CD4-positive, alpha-beta T cell treated with Interleukin-6 for 4 hours (primary cell): ENCODE results near the gene DYNC1LI1.

Experiments
- DNase-seq: peaks from one replicate; pipeline ENCODE4 v3.0.0-alpha.2; 2020; ENCODE audit warnings: mixed read lengths

The DYNC1LI1 gene

DNA sequence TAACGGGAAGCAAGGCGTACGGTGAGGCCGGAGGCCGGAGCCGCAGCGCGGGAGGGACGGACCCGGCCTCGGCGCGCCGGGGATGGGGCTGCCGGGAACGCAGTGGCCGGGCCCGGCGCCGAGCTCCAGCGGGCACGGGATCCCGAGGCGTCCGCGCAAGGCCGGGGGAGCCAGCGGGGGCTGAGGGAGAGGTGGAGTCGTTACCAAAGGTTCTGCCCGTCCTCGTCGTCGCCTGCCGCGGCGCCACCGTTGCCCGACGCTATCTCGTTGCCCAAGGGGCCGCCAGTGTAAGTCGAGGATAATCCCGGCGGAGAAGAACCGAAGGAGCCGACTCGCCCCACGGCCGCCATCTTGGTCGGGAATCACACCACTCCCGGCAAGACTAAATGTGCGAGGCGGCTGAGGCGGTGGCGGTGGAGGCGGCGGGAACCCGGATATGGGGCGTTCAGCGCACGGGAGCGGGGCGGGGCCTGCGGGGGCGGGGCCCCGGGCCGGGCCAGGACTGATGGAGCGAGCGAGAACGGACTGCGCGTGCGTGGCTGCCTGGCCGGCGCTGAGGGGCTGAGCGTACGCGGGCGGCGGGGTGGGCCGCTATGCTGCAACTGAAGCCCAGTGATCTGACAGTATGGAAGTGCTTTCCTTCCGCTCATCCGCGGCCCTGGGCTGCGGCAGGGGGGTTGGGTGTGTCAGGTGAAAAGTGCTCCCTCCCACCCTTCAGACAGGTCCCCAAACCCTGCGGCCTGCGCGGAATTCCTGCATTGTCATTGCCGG lies at the start of gene DYNC1LI1:
TSS of gene DYNC1LI1 (minus strand) at position 438 of the 771 bp plus-strand sequence. CDS start at position 350, 88 bp downstream.
- DNase-seq, result peak; percentile 97

DNA sequence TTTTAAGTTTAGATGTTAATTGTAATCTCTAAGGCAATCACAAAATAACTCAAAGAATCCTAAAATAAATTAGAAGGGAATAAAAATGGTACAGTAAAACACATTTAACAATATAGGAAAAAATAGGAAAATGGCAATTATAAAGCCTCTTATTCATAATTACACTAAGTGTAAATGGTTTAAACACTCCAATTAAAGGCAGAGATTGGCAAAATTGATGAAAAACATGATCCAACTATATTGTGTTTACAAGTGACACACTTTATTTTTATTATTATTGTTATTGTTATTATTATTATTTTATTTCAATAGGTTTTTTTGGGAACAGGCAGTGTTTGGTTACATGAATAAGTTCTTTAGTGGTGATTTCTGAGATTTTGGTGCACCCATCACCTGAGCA lies 48.7 kb upstream of the DYNC1LI1 start:
- DNase-seq, result no peak

DNA sequence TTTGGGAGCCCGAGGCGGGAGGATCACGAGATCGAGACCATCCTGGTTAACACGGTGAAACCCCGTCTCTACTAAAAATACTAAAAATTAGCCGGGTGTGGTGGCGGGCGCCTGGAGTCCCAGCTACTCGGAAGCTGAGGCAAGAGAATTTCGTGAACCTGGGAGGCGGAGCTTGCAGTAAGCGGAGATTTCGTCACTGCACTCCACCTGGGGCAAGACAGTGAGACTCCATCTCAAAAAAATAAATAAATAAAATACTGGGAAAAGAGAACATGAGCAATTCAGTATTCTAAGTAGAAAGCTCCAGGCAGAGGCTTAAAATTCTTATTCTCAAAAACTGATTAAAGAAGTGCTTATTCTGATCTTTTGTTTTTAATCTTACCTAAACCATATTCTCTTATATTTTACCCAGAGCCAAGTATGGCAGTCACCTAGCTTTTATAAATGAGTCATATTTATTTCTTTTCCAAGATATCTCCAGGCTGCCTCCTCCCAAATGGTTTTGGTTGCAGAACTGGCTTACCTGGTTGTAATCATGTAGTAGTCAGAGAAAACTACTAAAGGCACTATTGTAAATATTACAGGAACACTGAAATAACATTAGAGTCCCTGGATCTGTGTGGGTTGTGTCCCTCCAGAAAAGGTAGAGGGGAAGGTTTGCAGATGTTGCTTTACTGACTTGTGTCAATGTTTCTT lies 45.8 kb upstream of the DYNC1LI1 start:
- DNase-seq, result no peak

DNA sequence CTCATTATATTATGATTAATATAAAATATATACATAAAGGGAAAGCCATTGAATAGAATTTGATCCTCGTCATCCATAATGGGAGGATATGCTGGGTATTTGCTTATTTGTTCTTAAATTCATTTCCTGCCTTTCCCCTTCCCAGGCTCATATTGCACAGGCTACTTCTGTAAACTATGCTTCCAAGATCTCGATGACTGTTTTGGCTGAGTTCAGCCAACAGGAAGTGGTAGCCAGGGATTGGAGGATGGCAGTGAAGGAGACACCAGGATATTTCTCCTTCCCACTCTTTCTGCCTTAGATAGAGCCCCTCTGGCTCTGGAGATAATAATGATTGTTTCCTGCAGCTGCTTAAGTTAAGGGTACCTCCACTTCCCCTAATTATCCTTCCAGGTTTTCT lies 44.3 kb upstream of the DYNC1LI1 start:
- DNase-seq, result no peak

DNA sequence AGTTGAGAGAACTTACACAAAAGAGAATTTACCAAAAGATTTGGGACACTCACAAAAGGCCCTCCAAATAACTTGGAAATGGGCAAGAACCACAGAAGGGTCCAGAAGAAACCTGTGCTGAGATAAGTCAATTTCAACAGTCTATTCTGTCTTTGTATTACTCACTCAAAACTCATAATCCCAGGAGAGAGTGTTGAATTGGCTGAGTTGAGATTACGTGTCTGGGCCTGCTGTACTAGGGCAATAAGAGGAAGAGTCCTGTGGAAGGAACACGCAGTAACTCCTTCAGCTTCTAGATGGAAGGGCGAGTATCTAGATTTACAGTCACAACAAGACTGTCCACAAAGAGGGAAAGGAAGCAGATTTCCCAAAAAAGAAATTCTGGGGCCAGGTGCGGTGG lies 42.5 kb upstream of the DYNC1LI1 start:
- DNase-seq, result no peak

DNA sequence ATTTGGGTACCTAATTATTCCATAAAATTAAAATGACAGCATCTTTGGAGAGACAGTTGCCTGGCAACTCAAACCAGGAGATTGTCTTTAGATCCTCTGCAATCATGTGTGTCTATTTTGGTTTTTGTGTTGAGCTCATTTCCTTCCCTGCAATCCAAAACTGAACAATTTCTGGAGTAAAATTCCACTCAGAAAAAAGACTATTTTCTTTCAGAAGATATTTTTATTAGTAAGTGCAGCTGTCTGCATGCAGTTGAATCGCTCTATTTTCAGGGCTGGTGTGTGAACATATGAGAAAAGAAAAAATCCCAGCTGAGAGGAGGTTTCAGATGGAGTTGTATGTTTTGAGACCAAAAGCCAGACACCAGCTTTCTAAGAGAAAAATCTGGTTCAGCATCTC lies 41.9 kb upstream of the DYNC1LI1 start:
- DNase-seq, result no peak

DNA sequence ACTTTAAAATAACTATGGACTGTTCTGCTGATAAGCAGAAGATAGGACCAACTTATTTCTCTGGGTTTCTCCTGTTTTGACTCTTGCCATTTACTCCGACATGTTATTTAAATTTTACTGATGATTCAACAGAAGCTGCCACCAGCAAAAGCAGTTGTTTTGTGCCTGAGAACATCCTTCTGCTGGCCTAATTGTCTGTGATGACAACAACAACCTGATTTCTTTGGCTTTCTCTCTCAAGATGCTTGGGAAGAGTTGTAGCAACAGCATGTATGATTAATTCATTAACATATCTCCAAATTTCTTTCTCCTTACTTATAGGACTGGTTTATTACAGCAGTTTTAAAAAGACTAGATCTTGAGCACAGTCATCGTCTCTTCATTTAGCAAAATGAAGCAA lies 36.9 kb upstream of the DYNC1LI1 start:
- no peak for DNase-seq

DNA sequence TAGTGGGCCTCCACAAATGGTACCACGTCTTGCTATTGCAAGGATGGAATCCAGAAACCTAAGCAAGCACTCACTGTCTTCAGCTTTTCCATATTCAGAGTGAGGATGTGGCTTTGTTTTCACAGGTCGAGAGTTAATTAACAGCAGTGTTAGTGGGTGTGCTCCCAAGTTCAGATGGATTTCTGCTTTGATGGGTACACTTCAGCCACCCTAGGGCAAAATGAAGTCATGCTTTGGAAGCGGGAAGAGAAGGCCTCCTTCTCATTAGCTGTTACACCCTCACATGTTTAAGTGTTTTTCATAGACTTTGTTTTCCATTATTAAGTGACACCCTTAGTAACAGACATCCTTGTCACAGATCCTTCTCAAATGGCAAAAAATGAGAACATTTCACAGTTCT lies 36.3 kb upstream of the DYNC1LI1 start:
- no peak for DNase-seq

DNA sequence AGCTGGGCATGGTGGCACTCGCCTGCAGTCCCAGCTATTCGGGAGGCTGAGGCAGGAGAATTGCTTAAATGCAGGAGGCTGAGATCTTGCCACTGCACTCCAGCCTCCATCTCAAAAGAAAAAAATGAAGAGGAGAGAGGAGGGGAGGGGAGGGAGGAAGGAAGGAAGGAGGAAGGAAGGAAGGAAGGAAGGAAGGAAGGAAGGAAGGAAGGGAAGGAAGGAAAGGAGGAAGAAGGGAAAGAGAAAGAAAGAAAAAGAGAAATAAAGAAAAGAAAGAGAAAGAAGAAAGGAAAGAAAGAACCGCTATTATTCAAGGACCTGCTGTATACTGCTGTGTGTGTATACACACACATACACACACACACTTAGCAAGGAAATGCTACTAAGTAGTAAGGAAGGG lies 35.6 kb upstream of the DYNC1LI1 start:
- no peak for DNase-seq

DNA sequence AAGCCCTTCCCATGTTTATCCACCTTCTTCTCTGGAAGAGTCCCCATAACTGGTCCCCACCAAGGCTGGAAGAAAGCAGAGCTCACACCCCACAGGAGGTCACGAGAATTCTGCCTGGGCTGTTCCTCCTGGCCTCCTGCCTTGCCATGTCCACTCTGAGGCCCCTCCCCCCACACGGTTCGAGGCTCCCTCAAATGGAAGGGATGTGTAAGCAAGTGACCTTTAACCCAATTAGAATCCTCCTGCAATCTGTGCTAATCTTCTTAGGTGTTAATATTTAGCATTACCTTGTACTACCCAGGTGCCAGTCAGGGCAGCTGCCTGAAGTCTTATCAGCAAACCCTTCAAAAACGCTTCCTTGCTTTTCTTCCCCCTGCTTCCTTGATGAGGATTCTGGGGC lies 32.4 kb upstream of the DYNC1LI1 start:
- no peak for DNase-seq

DNA sequence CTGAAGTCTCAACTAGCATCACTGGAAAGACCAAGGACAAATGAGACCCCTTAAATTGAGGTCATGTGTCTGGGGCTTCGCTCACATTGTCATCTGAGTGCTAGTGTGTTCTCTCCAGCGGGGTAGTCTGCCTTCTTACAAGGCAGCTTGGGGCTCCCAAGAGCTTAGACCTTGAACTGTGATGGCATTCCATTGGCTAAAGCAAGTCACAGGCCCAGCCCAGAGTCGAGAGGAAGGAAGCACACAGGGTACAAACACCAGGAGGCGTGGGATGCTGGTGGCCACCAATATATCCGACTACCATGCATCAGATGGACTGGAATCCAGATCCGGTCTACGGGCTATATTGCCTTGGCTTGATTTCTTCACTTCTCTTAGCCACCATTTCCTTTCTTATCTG lies 31.5 kb upstream of the DYNC1LI1 start:
- no peak for DNase-seq

DNA sequence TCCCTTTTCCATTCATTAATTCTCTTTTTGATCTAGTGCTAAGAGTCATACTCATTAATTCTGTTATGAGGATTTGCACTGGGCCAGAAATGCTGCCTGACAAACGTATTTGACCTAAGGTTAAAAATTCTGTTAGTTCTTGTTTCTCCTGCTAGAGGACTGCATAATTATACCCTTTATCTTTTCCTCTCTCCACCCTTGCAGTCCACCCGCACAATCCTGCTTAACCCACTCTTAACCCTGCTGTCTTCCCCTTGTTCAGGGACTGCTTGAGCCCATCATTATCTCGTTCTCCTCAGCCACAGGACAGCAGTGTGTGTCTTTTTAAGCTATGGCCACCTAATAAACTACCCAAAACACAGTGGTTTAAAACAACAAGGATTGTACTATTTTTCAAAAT lies 31.1 kb upstream of the DYNC1LI1 start:
- no peak for DNase-seq

DNA sequence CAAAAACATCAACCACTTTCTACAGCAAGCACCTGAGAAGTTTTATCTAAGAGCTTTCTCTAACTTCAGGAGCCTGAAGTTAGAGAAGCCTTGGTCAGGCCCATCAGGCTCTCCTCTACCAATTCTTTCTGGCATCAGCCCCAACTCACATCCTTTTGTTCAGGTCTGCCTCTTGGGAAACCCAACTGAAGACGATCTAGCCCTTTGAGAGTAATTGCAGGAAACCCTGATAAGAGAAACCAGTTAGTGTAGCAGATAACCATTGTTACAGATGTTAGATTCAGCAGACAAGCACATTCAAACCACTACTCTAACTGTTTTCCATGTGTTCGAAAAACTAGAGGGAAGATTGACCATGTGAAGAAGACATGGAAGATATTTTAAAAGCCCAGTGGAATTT lies 27.0 kb upstream of the DYNC1LI1 start:
- DNase-seq, result no peak

DNA sequence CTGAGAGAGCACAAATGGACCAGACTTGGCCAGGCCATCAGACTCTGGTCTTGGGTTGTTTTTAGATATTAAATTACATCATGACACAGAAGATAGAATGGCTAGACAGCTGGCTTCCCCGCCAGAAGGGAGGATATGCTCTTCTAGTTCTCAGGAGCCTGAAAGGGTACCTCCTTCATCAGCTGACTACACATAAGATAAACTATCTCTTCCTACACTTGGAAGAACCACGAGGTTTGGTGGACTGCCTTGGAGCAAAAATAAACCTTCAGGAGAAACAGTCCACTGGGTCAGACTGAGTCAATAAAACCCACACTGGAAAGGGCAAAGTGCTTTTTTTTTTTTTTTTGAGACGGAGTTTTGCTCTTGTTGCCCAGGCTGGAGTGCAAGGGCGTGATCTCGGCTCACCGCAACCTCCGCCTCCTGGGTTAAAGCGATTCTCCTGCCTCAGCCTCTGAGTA lies 26.3 kb upstream of the DYNC1LI1 start:
- DNase-seq, result no peak

DNA sequence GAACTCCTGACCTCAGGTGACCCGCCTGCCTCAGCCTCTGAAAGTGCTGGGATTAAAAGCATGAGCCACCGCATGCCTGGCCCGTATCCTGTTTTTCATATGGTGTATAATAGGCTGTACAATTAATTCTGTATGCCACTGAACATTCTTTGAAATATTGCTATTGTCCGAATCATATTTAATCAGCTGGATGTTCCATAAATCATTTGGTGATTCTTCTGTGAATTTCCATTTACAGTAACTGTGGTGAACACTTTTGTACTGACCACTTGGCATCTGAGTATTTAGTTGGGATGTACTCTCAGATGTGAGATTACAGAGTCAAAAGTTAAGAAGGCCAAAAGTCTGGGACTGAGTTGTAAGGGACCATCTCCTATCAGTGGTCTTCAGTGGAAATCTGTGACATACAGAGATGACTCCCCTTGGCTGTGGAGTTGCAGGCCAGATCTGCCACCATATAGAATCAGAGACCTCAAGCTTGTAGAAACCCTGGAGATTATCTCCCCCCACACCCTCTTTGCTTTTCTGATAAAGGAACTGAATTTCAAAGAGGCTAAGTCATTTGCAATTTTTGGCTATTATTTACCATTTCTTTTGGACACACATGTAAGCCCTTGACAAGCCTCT lies 25.7 kb upstream of the DYNC1LI1 start:
- DNase-seq, result no peak

DNA sequence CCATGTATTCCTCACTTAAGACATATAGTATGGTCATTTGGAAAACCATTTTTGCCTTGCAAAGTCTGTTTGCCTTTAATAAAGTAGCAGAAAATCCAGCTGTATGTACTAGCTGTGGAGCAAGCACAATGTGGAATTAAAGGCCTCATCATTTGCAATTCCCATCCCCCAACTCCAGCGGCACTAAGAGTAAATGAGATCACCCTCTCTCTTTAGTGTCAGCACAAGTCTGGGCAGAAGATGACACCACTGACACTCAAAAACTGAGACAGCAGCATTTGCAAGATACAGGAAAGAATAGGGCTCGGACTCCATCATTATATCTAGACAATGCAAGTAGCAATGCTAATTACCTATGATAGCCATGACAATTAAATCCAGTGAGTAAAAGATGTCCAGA lies 24.7 kb upstream of the DYNC1LI1 start:
- DNase-seq, result no peak

DNA sequence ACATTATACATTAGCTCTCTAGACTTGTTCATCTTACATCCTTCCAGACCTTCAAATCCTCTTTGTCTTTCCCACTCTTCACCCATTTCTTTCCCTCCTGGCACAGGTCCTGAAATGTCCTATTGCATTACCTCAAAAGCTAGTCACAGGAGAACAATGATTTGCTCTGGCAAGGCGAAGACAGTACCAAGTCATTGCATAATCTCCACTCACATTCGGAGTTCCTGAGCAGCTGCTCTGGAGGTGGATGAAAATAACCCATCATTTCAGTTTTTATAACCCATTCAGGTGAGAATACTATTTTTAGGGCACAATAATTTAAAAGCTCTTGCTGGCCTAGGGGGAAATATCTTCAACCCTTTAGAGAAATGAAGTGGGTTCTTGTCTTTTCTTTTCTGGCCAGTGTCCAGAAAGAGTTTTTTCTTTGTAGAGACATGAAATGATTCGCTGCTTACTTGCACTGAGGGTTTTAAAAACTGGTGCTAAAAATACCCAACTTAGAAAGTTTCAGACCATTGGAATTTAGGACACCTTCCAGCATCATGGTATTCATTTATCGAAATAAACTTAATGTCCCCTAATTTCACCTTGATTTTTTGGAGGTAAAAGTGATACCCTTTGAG lies 23.4 kb upstream of the DYNC1LI1 start:
- DNase-seq, result no peak

DNA sequence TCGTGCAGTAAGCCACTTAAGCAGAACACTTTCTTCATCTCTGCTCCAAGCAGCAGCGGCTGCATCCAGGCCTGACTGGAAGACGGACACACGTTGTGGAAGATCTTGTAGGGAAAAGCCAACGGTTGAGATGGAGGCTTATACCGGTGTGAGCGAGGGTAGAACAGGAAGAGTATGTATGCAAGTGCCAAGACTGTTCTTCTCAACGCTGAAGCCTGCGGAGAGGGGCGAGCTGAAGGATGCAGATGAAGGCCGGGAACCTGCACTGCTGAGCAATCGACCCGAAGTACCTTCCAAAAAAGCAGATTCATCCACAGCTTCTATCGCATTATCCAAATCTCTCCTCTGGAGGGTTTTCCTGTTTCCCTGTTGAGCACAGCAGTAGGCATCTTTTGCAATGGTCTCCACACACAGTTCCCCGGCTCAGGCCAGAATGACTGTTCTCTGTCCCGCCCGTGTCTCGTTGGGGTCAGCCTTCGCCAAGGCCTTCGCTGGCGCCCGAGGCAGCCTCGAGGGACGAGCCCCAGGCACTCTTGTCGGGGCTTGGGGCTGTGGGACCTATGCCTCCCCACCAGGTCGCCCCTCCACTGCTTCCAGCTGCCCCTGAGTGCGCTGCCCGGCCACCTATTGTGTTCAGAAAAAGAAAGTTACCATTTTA lies 22.2 kb upstream of the DYNC1LI1 start:
- DNase-seq, result no peak

DNA sequence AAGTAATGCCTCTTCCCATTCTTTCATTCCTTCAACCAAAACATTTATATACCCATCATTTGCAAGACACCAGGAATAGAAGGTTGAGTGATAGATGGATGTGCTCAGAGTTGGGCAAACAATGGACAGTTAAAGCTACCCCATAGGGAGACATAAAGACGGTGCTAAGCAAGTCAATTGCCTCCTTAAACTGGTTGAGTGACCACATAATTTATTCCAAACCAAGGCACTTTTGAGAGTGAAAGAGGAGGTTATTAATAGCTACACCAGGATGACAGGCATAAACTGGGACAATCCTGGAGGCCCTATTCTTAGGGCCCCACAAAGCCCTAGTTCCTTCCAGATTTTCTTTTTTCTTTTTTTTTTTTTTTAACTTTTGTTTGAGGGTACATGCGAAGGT lies 21.4 kb upstream of the DYNC1LI1 start:
- no peak for DNase-seq

DNA sequence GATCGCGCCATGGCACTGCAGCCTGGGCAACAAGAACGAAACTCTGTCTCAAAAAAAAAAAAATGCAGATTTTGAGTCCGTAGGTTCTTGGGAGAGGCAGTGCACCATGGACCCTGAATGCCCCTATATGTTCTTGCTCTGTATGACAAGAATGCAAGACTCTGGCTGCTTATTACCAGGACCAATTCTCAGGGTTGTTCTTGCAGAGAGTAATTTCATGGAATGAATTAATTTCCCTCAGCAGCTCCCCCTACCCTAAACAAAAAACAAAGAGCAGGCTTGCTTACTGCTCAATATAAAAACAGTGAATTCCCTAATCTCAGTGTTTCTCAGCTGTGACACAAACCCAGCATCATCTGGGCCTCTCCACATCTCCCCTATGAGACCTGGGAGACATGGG lies 20.5 kb upstream of the DYNC1LI1 start:
- no peak for DNase-seq

DNA sequence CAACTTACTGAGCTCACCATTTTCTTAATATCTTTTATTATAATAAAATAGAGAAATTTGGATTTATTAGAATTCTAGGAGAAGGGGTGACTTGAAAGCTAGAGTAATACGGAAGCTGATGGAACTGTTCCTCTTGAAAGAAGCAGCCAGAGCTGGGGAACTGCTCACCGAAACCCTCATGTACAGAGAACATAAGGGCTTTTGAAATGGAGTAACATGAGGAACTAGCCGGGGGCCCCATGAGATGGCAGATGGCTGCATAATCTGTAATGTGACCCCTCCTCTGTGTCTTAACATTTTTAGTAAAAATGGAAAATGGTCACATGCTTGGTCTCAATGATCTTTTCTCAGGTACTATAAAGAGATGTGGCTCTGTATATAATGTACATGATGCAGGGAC lies 15.7 kb upstream of the DYNC1LI1 start:
- DNase-seq, result no peak

DNA sequence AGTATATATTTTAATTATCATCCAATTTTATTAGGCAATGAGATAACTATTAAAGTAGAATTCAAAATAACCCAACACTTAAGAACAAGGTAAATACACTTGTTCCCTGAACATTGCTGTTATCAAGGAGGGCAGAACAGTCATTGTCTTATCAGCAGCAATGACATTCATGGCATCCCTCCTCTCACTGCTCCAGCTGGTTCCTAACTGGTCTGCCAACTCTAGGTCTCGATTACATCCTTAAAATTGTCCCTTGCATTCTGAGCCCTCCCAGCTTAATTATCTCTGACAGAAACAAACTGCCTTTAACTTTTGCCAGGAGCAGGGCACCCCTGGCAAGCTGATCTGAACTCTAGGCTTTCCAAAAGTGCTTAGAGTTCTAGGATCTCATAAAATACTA lies 14.0 kb upstream of the DYNC1LI1 start:
- no peak for DNase-seq

DNA sequence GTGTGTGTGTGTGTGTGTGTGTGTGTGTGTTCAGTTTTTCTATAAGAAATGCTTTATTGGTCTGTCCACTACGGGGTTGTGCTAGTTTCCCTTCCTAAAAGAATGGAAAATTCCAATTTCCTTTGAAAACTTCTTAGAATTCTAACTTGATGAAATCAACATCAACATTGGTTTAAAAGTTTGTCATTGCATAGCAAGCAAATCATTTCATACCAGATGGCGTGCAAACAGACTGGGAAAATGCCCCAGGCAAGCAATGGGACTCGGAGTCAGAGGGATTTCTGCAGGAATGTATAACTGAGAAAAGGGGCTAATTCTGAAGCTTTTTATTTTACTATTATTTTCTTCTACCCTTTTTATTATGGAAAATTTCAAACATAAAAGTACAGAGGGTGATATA lies 13.1 kb upstream of the DYNC1LI1 start:
- no peak for DNase-seq
